Esophagus muscularis mucosa (tissue), 3 donors: ENCODE results near the gene ARHGEF6.
"Not testable (repeated sequence)": the region's sequence is repeated elsewhere in the genome, so short reads cannot be mapped to it uniquely, and the experiment has no call there.

Source experiments
- CTCF ChIP-seq, 3 experiments: fragments of 200-600 bp in 2 of 3; fragments of 450-650 bp in 1 of 3; sonication (generic) in 2 of 3; IDR thresholded peaks; one replicate each; pipeline ENCODE4 v1.5.1; 2017 to 2019; ENCODE audit warnings: antibody characterized with exemption in 3 of 3, mild to moderate bottlenecking in 2 of 3, moderate library complexity in 1 of 3
- POLR2A ChIP-seq: fragments of 450-650 bp; IDR thresholded peaks from one replicate; pipeline ENCODE4 v1.6.1; 2017; ENCODE audit warnings: antibody characterized with exemption, moderate library complexity, mild to moderate bottlenecking, low read depth
- POLR2AphosphoS5 ChIP-seq, 2 donors: sonication (generic); formaldehyde crosslinking; IDR thresholded peaks; one replicate each; pipeline ENCODE4 v1.6.1; 2017; ENCODE audit warnings: antibody characterized with exemption in 2 of 2

- TF ChIP-seq POLR2A; CTCF (IDR thresholded peaks at IDR 0.05); POLR2AphosphoS5 (IDR thresholded peaks at IDR 0.05): not testable (repeated sequence)
Observed at GRCh38 chrX:136794660-136795059, 13.9 kb upstream of the ARHGEF6 start.
